ENCODE results near the gene SCRN2. TPM values are rescaled to one million over a fixed set of nuclear protein-coding genes. Genes with fewer than 3 reads are reported as not detected.

The SCRN2 gene
- total RNA-seq, 1 donor from 2014 or later: 30.5 TPM

DNA sequence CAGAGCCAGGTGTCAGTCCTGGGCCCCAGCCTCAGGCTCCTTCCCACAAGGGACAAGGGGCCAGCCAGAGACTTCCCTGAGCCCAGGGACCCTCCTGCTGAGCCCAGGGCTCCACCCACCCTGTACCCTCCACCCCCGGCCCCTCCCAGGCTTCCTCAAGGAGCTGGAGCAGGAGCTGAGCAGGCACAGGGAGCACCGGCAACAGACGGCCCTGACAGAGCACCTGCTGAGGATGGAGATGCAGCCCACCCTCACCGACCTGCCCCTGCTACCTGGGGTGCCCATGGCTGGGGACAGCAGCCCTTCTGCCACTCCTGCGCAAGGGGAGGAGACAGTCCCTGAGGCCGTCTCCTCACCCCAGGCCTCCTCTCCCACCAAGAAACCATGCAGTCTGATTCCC is 4.5 kb downstream of the SCRN2 start:
- DNase-seq (no peak), ATAC-seq (no peak)
- TF ChIP-seq, protein P1, sequence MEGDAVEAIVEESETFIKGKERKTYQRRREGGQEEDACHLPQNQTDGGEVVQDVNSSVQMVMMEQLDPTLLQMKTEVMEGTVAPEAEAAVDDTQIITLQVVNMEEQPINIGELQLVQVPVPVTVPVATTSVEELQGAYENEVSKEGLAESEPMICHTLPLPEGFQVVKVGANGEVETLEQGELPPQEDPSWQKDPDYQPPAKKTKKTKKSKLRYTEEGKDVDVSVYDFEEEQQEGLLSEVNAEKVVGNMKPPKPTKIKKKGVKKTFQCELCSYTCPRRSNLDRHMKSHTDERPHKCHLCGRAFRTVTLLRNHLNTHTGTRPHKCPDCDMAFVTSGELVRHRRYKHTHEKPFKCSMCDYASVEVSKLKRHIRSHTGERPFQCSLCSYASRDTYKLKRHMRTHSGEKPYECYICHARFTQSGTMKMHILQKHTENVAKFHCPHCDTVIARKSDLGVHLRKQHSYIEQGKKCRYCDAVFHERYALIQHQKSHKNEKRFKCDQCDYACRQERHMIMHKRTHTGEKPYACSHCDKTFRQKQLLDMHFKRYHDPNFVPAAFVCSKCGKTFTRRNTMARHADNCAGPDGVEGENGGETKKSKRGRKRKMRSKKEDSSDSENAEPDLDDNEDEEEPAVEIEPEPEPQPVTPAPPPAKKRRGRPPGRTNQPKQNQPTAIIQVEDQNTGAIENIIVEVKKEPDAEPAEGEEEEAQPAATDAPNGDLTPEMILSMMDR (IDR thresholded peaks at IDR 0.05): no peak
- Histone ChIP-seq H3K9me3 (no peaks in the 10 kb centered on the region), H3K4me1 (peaks cover 28% of the 10 kb centered on the region), H3K4me3 (no peak overlapping the region), H3K27ac (no peak overlapping the region), H3K36me3 (peaks cover 22% of the 10 kb centered on the region), H3K27me3 (no peaks in the 10 kb centered on the region)
- intact Hi-C loops (cut with DNase I): no loop called here

DNA sequence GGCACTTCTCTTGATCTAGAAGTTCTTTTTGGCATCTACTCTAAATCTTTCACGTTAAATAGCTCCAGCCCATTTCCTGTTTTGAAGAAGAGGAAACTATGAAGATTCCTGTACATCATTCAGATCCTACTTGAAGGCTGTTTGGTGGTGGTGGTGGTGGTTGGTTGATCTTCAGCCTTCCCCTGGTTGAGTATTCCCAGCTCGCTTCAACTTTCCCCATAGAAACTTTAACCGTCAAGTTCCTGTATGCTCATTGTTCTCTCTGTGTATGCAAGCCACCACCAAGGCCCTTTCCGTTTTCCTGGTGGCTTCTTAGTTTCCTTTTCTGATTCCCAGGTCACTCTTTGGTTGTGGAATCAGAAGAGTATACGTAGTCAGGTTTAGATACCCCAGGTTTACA is 6.3 kb downstream of the SCRN2 start:
- Histone ChIP-seq H3K9me3 (no peaks in the 10 kb centered on the region), H3K36me3 (peaks cover 22% of the 10 kb centered on the region), H3K27ac (peak overlapping the region; percentile 30), H3K27me3 (no peaks in the 10 kb centered on the region), H3K4me1 (peaks cover 25% of the 10 kb centered on the region), H3K4me3 (no peak overlapping the region)
- TF ChIP-seq, protein P1 (IDR thresholded peaks at IDR 0.05): no peak
- ATAC-seq (no peak), DNase-seq (no peak)
- intact Hi-C loops (cut with DNase I): no loop called here

DNA sequence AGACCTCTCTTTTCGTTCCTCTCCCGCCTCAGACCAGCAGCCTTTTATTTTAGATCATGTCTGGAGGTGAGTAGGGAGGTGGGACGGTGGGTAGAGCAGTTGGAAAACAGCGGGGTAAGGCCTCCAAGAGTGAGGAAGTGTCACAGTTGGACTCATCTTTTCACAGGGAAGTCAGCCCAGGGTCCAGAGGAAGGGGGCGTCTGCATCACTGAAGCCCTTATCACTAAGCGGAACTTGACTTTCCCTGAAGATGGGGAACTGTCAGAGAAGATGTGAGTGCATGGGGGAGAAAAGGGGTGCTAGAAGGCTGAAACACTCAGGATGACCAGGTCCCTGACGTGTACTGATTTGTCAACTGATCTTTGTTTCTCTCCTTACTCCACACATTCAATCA is 9.1 kb downstream of the SCRN2 start:
- H3K4me3 ChIP-seq: peak overlapping the region; percentile 77

DNA sequence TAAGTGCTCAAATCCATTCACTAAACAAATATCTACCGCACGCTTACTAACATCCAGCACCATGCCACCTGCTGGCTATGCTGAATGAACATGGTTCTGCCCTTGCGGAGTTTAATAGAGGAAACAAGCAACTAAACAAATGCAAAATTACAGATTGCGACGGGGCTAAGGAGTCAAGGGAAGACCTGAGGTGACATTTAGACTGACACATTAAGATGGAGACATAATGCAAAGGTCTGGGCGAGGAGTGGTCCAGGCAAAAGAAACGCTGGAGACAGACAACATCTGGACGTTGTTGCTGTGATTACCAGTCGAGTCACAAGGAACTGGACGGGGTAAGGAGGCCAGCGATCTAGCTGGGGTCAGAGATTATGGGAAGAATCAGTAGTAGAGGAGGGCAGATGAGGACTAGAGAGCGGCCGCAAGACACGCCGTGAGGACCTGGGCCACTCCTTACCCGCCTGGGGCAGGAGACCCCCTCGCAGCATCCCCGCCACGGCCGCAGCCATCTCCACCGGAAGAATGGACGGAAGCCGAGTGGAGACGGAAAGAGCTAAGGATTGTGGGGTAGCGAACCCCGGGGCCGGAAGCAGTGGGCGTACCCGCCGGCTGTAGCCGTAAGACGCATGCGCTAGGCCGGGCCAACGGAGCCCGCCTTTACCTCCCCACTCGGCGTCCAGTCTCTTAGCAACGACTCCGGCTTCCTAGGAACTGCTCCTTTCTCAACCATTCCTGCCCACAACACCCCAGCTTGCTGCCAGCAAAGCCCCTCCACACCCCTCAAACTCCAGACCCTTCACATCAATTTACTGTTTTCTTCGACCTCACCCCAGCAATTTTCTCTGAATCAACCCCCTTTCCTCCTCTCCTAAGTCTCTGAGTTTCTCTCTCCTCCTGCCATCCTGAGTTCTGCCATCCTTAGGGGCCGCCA is 9.8 kb downstream of the SCRN2 start, which contains the start of the genes LRRC46 and MRPL10:
Gene LRRC46, plus strand, starts transcription at position 668 of the 931 bp plus-strand sequence. CDS start 320 bp downstream, outside the sequence.
Gene MRPL10, minus strand, starts transcription at position 539 of the 931 bp plus-strand sequence. Its CDS starts 30 bp downstream, at position 509.
- H3K27me3 ChIP-seq: no peaks in the 10 kb centered on the region
- peak; percentile 97 for DNase-seq
- TF ChIP-seq, protein P1 (IDR thresholded peaks at IDR 0.05): no peak
- peak within 1 kb of the TSS; percentile 77 for H3K4me3 ChIP-seq
- intact Hi-C loops (cut with DNase I): no loop called here
- peak within 1 kb of the TSS; percentile 81 for H3K27ac ChIP-seq
- no peaks in the 10 kb centered on the region for H3K9me3 ChIP-seq
- H3K36me3 ChIP-seq: peaks cover 35% of the 10 kb centered on the region
- H3K4me1 ChIP-seq: peaks cover 23% of the 10 kb centered on the region
- peak; percentile 98 for ATAC-seq

More for the DNA sequence above, 9.1 kb downstream of the SCRN2 start:
- no peaks in the 10 kb centered on the region for H3K9me3 ChIP-seq
- ATAC-seq (peak; percentile 30), DNase-seq (no peak)
- H3K27ac ChIP-seq: peak overlapping the region; percentile 81
- intact Hi-C loops (cut with DNase I): no loop called here
- no peaks in the 10 kb centered on the region for H3K27me3 ChIP-seq
- TF ChIP-seq, protein P1 (IDR thresholded peaks at IDR 0.05): no peak
- H3K36me3 ChIP-seq: peaks cover 29% of the 10 kb centered on the region
- H3K4me1 ChIP-seq: peaks cover 23% of the 10 kb centered on the region

DNA sequence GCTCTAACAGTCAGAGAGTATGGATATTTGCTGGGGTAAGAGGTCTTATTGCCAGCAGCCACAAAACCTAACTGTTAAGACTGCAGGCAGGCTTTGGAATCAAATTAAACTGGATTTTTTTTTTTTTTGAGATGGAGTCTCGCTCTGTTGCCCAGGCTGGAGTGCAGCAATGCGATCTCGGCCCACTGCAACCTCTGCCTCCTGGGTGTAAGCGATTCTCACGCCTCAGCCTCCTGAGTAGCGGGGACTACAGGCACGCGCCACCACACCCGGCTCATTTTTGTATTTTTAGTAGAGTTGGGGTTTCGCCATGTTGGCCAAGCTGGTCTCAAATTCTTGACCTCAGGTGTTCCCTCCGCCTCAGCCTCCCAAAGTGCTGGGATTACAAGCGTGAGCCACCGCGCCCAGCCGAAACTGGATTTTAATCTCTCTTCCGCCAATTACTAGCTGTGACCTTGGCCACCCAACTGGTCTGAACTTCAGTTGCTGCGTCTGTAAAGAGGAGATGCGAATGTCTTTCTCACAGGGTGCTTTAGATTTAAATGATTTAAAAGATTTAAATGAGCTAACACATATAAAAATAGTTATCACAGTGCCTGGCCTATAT is 10.6 kb downstream of the SCRN2 start:
- H3K4me1 ChIP-seq: peaks cover 23% of the 10 kb centered on the region
- no peaks in the 10 kb centered on the region for H3K9me3 ChIP-seq
- H3K27me3 ChIP-seq: no peaks in the 10 kb centered on the region
- TF ChIP-seq, protein P1 (IDR thresholded peaks at IDR 0.05): no peak
- H3K27ac ChIP-seq: peak overlapping the region; percentile 81
- ATAC-seq (no peak), DNase-seq (no peak)
- peaks cover 36% of the 10 kb centered on the region for H3K36me3 ChIP-seq
- intact Hi-C loops (cut with DNase I): no loop called here
- H3K4me3 ChIP-seq: peak overlapping the region; percentile 77
